HG02981 (cell line): Measurements from ENCODE around the gene CYP46A1.

Experiments
- ATAC-seq: cut with Tn5 transposase; IDR thresholded peaks from one replicate; pipeline ENCODE4 v1.9.1; 2021; ENCODE audit warnings: mild to moderate bottlenecking, moderate library complexity; ENCODE audit not compliant: unreplicated experiment

The CYP46A1 gene

DNA sequence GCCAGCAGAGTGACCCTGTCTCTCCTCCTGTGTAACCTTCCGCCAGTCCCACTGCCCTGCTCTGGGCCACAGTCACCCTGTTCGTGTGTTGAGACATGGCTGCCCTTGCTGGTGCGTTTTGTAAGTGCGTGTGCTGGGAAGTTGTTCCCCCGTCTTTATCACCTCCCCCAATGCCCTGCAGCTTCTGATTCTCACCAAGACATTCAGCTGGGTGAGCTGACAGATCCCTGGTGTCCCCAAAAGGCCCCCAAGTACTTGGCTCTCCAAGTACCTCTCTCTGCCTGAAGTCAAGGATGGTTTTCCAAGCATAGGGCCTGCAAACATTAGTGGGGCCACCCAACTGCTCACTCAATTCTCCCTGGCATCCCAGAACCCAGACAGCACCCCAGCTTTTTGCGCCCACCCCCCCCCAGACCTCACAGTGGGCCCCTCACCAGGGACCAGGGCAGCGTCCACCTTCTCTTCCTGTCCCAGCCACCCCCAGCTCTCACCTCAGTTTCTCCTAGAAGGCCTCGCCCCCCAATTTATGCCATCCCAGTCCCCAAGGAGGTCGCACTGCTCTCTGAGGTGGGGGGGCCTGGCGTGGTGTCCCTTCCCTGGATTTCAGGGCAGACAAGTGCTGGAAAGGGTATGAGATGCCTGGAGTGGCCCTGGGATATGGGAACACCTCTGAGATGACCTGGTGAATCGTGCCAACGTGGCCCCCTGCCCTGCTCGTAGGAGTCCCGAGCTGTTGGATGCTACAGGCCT is 57.3 kb downstream of the CYP46A1 start:
- ATAC-seq = no peak

- no peak for ATAC-seq
Measured at GRCh38 chr14:99742074-99742473, 58.0 kb downstream of the CYP46A1 start.

DNA sequence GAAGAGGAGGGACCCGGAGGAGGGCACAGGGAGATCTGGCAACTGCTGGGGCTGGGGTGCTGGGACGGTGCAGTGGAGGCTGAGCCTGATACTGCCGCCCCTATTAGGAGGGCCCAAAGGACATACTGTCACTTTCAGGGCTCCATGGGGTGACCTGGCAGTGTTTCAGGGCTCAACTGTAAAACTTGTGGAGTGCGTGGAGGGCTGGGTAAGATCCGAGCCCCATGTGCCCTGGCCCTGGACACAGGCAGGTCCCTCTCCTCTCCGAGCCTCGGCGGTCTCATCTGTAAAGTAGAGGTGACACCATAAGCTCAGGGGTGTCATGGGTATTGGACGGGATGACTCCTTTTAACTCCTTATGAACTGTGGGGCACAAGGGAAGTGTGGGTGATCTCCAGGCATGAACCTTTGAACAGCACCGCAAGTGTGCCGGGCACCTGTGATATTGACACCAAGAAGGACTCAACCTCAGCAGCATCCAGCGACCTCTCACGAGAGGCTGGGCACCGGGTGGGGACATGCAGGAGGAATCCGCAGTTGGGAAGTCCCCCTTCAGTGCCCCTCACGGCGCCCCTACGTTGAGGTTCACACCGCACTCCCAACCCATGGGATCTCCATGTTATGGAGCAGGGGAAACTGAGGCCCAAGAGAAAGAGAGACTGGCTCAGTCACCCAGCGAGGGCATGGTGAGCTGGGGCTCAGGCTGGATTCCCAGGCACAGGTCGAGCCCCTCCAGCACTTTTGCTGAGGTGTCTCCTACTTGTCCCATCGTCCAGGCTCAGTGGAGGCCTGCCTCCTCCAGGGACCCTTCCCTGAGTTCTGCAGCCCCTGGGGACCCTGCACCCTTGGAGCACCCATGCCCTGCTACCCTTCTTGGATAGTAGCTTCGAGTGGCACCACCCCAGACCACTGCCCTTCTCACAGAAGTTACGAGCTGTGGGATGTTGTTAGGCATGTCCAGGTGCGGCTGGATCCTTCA is 58.7 kb downstream of the CYP46A1 start:
- ATAC-seq = no peak

DNA sequence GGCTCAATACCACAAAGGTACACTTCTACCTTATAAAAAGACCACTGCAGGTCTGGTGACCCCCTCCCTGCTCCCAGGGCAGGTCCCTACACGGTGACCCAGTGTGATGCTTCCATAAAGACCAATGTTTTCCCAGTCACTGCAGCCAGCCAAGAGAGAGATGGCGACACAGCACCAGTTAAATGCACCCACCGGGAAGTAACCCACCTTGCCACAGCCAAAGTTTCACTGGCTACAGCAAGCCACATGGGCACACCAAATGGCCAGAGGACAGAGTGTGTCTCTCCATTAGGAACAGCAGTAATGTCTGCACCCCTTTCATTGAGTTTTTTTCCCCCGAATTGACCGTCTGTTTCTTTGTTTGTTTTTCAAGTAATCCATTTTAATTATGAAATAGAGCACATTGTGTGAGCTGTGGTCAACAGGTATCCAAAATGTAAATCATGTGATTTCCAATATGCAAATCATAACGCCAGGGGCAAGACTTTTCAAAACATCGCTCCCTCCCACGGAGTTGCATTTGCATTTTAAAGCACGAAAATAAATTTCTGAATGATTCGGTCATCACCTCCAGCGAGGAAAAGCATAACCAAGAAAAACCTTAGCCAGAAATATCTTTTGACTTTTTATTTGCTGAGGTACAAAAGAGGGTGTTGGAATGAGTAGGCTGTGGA is 60.2 kb downstream of the CYP46A1 start:
- ATAC-seq = no peak

GRCh38 chr14:99744873-99745224 is 60.8 kb downstream of the CYP46A1 start:
- no peak for ATAC-seq

GRCh38 chr14:99745307-99745951 is 61.3 kb downstream of the CYP46A1 start:
- no peak for ATAC-seq

DNA sequence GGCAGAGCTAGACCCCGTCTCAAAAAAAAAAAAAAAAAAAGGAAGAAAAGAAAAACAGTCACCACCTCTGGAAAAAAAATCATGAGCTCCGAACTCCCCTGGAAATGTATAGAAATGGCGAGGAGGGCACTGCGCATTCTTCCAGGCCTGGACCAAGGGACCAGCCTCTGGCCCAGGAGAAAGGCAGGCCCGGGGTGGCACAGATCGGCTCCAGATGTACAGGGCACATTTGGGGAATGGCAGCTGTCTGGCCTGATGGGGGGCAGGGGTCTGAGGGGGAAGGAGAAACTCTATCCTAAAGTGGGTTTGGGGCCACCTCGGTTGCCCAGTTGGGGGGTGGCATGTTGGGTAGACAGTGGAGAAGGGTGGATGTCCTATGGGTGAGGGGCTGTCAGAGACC is 63.1 kb downstream of the CYP46A1 start:
- ATAC-seq = no peak

DNA sequence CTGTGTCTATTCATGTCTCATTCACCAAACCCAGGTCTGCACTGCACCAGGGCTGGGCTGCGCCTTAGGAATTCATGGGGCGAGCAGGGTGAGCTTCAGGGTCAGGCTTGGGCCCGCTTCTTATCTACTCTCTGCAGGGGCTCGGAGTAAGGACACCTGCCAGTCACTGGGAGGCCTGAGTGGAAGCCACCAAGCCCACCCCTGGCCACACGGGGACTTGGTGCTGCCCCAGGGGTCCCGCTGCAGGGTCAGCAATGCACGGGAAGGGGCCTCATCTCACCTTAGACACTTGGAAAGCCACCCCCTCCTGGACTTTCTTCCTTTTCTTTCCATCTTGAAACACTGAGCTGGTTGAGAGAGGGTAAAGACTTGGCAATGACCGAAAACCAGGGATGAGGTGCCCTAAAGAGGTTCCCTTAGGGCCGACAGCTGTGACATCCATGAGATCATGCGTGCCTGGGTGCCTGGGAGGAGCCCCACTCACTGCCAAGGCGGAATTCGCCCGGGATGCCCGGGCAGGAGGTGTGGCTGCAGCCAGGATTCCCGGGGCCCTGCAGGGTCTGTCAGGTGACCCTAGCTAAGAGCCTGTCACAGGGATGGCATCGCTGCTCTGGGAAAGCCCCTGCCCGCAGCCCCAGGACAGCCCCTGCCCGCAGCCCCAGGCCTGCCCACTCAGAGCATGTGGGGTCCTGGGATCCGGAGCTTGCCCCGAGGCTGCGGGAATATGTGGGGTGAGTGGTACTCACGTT is 63.7 kb downstream of the CYP46A1 start:
- ATAC-seq = no peak

GRCh38 chr14:99748529-99748928 is 64.4 kb downstream of the CYP46A1 start:
- no peak for ATAC-seq

DNA sequence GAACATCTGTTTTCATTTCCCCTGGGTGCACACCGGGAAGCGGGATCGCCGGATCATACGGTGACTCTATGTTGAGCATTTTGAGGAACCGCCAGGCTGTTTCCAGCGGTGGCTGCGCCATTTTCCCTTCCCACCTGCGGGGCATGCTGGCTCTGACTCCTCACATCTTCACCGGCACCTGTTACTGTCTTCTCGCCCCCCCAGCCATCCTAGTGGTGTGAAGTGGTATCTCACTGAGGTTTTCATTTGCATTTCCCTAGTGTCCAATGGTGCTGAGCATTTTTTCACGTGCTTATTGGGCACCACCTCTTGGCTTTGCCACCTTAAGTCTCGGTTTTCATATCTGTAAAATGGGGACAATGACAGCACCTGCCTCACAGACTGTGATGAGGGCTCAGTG is 65.0 kb downstream of the CYP46A1 start:
- ATAC-seq = no peak

- ATAC-seq = no peak
Measured at GRCh38 chr14:99749763-99750715, 65.9 kb downstream of the CYP46A1 start.

DNA sequence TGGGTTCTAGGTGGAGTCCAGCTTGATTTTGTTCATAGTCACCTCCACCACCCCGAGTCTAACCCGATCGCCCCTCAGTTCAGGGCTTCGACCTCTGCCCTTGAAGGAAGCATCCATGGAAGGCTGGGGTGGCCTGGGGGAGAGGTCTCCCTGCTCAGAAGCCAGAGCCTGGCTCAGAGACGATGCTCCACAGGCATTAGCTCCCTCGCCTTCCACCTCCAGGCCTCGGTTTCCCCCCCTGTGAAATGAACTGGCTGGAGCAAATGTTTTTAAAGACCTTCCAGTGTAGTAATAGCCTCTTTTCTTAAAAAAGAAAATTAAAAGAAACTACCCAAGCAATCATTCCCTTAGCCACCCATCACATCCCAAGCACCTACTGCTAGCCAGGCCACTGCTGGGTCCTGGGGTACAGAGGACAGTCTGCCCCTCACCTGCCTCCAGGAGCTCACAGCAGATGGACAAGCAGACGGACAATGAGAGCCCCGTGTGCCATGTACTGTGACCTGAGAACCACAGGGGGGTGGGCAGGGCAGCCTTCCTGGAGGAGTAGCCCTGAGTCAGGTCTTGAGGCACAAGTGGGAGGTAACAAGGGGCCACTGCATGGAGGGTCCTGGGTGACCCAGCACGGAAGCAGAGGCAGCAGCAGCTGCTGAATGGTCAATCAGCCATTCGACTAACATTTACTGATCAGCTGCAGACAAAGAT is 66.8 kb downstream of the CYP46A1 start:
- ATAC-seq = no peak

- no peak for ATAC-seq
Measured at GRCh38 chr14:99751539-99752485, 67.7 kb downstream of the CYP46A1 start.

DNA sequence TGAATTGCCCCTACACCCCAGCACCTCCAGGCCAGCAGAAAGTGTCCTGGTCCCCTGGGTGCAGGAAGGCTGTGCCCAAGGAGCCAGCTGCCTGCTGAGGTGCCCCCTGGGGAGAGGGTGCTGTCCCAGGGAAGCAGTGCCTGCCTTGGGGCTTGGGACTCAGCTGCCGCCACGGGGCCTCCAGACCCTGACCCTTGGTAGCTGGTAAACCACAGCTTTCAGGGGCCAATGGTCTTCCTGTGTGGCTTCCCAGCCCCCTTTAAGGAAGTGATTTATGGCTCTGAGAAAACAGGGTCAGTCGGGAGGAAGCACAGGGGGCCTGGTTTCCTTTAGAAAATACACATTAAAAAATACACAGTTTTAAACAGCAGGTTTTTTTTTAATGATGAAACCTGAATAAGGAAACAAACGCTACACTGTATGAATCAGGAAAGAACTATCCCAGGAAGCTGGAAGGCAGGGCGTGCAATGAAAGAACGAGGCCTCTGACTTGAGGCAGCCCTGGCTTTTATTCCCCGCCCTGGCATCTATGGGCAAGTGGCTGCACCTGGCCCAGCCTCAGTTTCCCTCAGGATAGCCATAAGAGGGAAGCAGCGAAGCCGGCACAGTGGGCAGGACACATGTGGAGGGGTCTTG is 68.5 kb downstream of the CYP46A1 start:
- no peak for ATAC-seq

- no peak for ATAC-seq
Measured at GRCh38 chr14:99753225-99754140, 69.4 kb downstream of the CYP46A1 start.
